Stimulated activated CD4-positive, alpha-beta T cell treated with anti-CD3 and anti-CD28 coated beads, Interleukin-12 subunit alpha, Interleukin-12 subunit beta, amount 100 ng/mL, for 48 hours (primary cell): ENCODE data around the gene OR2H1.

Source experiments
- DNase-seq, 3 donors: peaks; one replicate each; pipeline ENCODE4 v3.0.0-alpha.2; 2020; ENCODE audit warnings: low read depth in 2 of 3, low spot score in 1 of 3

OR2H1 gene

DNA sequence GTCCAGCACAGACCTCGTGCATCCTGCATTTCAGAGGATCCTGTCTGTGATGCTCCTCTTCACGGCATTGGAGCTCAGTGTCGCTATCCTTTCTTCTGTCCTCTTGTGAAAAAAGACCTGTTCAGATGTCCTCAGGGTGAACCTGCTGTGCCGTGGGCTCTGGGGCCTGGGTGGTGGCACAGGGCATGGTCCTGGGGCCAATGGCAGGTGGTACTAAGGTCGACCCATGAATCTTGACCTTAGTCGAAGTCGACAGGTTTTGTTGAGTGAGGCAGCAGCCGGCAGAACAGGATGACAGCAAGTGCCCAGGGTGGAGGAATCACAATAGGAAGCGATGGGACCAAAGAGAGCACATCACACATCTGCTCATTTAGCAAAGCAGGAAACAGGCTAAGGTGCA lies 52.8 kb downstream of the OR2H1 start:
- no peak for DNase-seq

GRCh38 chr6:29510202-29510601 lies 53.2 kb downstream of the OR2H1 start:
- no peak for DNase-seq

GRCh38 chr6:29510746-29511300 lies 53.9 kb downstream of the OR2H1 start:
- DNase-seq: no peak
